DND-41 (cell line): Measurements from ENCODE around the gene DUSP6.

Experiments used
- ATAC-seq: fragments of 200-7000 bp; cut with Tn5 transposase; 3 replicates; pipeline ENCODE4 v1.9.1; 2021; ENCODE audit warnings: low read depth; ENCODE audit not compliant: insufficient read depth
- DNase-seq: peaks from one replicate; pipeline ENCODE4 v3.0.0-alpha.2; 2020
- H2AFZ ChIP-seq: 2 replicates; pipeline ENCODE4 v1.6.0; 2012; ENCODE audit warnings: low read depth, low read length
- H3K27ac ChIP-seq: 2 replicates; pipeline ENCODE4 v1.5.1; 2012; ENCODE audit warnings: low read length, inconsistent platforms
- H3K27me3 ChIP-seq: fragments of 200-600 bp; sonication (generic); 2 replicates; pipeline ENCODE4 v1.6.0; 2012; ENCODE audit warnings: low read length, mild to moderate bottlenecking, inconsistent platforms; ENCODE audit not compliant: insufficient read depth, poor library complexity
- H3K36me3 ChIP-seq: 2 replicates; pipeline ENCODE4 v1.5.1; 2012; ENCODE audit warnings: low read length, inconsistent platforms; ENCODE audit not compliant: insufficient read depth
- H3K4me1 ChIP-seq: 2 replicates; pipeline ENCODE4 v1.5.1; 2012; ENCODE audit warnings: mild to moderate bottlenecking, low read length; ENCODE audit not compliant: insufficient read depth
- H3K4me2 ChIP-seq: 2 replicates; pipeline ENCODE4 v1.6.0; 2012; ENCODE audit warnings: mild to moderate bottlenecking, moderate library complexity, low read length, inconsistent platforms; ENCODE audit not compliant: insufficient read depth
- H3K4me3 ChIP-seq, 2 experiments: fragments of 200-600 bp in 1 of 2; shearing (Covaris generic) in 1 of 2; 2 replicates each; pipeline ENCODE4 v1.5.1; 2012 to 2016; ENCODE audit warnings: inconsistent platforms in 2 of 2, low read length in 2 of 2, mild to moderate bottlenecking in 2 of 2, low read depth in 1 of 2, moderate library complexity in 1 of 2
- H3K79me2 ChIP-seq: 2 replicates; pipeline ENCODE4 v1.6.0; 2012; ENCODE audit warnings: low read length, inconsistent platforms; ENCODE audit not compliant: insufficient read depth
- H3K9ac ChIP-seq: 2 replicates; pipeline ENCODE4 v1.6.0; 2012; ENCODE audit warnings: low read depth, mild to moderate bottlenecking, inconsistent platforms, low read length, moderate library complexity
- H3K9me3 ChIP-seq: 2 replicates; pipeline ENCODE4 v1.5.1; 2012; ENCODE audit warnings: low read length, moderate library complexity, mild to moderate bottlenecking, inconsistent platforms; ENCODE audit not compliant: insufficient read depth, severe bottlenecking
- H4K20me1 ChIP-seq: 2 replicates; pipeline ENCODE4 v1.6.0; 2012; ENCODE audit warnings: low read length; ENCODE audit not compliant: insufficient read depth
- EZH2 ChIP-seq: IDR thresholded peaks from 3 replicates; pipeline ENCODE4 v1.6.1; 2012; ENCODE audit warnings: borderline replicate concordance, low read depth, mild to moderate bottlenecking, moderate library complexity, low read length, inconsistent platforms; ENCODE audit not compliant: severe bottlenecking
- TF ChIP-seq, protein P1 (sequence below): IDR thresholded peaks from 2 replicates; pipeline ENCODE4 v1.5.1; 2012; ENCODE audit warnings: borderline replicate concordance, low read length, moderate library complexity, mild to moderate bottlenecking; ENCODE audit not compliant: poor library complexity, severe bottlenecking; ENCODE audit errors: extremely low read depth

The DUSP6 gene

DNA sequence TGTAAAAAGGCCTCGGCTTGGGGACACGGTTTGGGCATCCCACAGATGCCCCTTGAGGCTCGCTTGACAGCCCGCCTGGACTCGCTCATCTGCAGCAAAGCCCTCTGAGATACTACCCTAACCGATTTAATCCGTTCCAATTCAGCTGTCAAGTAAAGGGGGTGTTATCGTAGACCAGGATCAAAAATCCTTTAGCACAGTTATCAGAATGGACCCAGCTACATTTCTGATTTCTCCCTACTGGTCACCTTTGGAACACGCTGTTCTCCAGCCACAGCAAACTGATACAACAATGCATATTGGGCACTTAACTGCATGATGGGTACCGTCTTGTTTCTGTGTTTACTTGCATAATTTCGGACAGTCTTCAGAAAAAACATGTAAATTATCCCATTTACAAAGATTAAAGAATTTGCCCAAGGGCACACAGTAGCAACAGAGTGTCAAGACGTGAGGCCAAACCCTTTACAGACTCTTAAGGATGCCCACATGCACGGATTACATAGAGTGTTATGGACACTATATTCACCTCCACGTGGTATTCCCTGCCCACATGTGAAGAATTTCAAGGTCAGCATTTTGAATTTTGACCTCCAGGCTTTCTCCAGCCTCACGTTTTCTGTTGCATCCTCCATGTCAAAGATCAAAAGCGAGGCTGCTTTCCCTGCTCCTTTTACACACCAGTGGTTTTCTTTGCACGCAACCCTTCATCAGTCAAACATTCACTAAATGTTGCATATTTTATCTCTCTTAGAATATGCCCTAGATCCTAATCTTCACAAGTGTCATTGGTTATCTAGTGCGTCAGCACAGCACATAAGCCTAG lies 3.2 kb upstream of the DUSP6 start:
- Histone ChIP-seq H4K20me1 (peaks cover 16% of the 10 kb centered on the region), H3K4me2 (peak overlapping the region; percentile 63), H3K9ac (peak overlapping the region; percentile 85; the same call in 1 of the 2 replicates), H3K4me3 (no peak overlapping the region), H3K4me1 (peaks cover 29% of the 10 kb centered on the region), H3K9me3 (no peaks in the 10 kb centered on the region), H3K36me3 (peaks cover 17% of the 10 kb centered on the region), H3K79me2 (peaks cover 39% of the 10 kb centered on the region), H2AFZ (no peak overlapping the region), H3K27ac (no peak overlapping the region; the same call in 1 of the 2 replicates), H3K27me3 (no peaks in the 10 kb centered on the region)
- no peak for TF ChIP-seq EZH2
- TF ChIP-seq, protein P1, sequence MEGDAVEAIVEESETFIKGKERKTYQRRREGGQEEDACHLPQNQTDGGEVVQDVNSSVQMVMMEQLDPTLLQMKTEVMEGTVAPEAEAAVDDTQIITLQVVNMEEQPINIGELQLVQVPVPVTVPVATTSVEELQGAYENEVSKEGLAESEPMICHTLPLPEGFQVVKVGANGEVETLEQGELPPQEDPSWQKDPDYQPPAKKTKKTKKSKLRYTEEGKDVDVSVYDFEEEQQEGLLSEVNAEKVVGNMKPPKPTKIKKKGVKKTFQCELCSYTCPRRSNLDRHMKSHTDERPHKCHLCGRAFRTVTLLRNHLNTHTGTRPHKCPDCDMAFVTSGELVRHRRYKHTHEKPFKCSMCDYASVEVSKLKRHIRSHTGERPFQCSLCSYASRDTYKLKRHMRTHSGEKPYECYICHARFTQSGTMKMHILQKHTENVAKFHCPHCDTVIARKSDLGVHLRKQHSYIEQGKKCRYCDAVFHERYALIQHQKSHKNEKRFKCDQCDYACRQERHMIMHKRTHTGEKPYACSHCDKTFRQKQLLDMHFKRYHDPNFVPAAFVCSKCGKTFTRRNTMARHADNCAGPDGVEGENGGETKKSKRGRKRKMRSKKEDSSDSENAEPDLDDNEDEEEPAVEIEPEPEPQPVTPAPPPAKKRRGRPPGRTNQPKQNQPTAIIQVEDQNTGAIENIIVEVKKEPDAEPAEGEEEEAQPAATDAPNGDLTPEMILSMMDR = no peak
- DNase-seq (no peak), ATAC-seq (no peak)

DNA sequence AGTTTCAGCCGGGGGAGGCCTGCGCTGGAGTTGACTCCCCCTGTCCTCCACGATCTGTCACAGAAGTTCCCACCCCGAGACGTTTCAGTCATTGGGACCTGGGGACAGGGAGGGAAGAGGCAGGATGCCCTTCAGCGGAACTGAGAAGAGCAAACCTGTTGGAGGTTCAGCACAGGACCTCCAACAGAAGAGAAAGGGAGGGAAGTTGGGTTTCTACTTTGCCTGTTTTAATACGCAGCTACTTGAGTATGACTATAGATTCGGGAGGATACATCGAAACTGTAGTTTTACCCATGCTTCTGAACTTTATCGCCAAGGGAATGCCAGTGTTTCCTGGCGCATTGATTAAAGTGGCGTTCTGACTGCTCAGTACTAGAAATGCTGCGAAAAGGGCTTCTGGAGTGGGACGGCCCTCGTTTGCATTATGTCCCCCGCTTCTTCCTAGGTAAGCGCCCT lies 2.3 kb upstream of the DUSP6 start:
- H3K36me3 ChIP-seq = peaks cover 25% of the 10 kb centered on the region
- no peak for TF ChIP-seq EZH2
- TF ChIP-seq, protein P1 = no peak
- H3K79me2 ChIP-seq = peaks cover 47% of the 10 kb centered on the region
- DNase-seq (no peak), ATAC-seq (no peak)
- peaks cover 24% of the 10 kb centered on the region for H4K20me1 ChIP-seq
- peaks cover 29% of the 10 kb centered on the region for H3K4me1 ChIP-seq
- H3K9ac ChIP-seq = peak overlapping the region; percentile 85
- no peaks in the 10 kb centered on the region for H3K9me3 ChIP-seq
- H2AFZ ChIP-seq = peak overlapping the region; percentile 59; the same call in 1 of the 2 replicates
- no peaks in the 10 kb centered on the region for H3K27me3 ChIP-seq
- peak overlapping the region; percentile 95 for H3K27ac ChIP-seq
- H3K4me3 ChIP-seq = peak overlapping the region; percentile 20 to 57; a peak in 3 of 4 replicates
- peak overlapping the region; percentile 63 for H3K4me2 ChIP-seq

DNA sequence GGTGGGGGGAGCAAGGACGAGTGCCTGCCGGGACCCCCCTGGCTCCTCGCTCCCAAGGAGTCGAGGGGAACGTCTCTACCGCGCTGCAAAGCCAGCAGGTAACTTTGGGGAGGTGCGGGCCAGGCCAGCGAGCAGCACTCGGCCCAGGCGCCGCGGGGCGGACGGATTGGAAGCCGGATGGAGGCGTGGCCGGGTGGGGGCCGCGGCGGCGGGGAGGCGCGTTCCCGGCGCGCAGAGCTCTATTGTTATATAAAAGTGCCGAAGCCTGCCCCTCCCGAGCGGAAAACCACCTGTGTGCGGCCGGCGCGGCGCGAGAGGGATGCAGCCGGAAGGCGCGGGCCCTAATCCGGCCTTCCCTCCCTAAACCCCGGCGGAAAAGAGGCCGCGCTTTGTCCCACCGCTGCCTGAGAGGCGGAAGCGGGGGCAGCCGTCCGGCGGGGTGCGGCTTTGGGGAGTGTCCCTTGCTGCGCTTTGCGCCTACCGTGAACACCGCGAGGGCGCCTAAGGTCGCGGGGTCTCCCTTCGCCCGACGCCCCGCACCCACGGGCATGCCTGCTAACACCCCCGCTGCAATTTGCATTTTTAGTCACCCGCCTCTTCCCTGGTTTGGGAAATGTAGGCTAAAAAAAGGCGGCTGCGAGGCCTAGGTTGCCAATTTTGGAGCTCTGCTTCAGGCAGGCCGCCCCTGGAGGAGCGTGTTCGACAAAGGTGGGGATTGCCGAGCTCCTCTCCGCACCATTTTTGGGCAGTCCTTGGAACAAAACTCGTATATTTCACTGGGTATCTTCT lies 1.7 kb upstream of the DUSP6 start:
- no peak for TF ChIP-seq EZH2
- TF ChIP-seq, protein P1 = no peak
- Histone ChIP-seq H3K4me1 (peaks cover 32% of the 10 kb centered on the region), H3K36me3 (peaks cover 31% of the 10 kb centered on the region), H4K20me1 (peaks cover 31% of the 10 kb centered on the region), H3K79me2 (peaks cover 53% of the 10 kb centered on the region), H3K27ac (peak overlapping the region; percentile 95), H3K9ac (peak overlapping the region; percentile 85), H3K9me3 (no peaks in the 10 kb centered on the region), H3K4me2 (peak overlapping the region; percentile 63), H2AFZ (peak overlapping the region; percentile 59), H3K27me3 (no peaks in the 10 kb centered on the region), H3K4me3 (peak overlapping the region; percentile 20 to 57; a peak in 3 of 4 replicates)
- peak; percentile 25 for ATAC-seq
- peak; percentile 82 for DNase-seq
